Measurements from ENCODE around the gene ZMYND10.

Gene ZMYND10

DNA sequence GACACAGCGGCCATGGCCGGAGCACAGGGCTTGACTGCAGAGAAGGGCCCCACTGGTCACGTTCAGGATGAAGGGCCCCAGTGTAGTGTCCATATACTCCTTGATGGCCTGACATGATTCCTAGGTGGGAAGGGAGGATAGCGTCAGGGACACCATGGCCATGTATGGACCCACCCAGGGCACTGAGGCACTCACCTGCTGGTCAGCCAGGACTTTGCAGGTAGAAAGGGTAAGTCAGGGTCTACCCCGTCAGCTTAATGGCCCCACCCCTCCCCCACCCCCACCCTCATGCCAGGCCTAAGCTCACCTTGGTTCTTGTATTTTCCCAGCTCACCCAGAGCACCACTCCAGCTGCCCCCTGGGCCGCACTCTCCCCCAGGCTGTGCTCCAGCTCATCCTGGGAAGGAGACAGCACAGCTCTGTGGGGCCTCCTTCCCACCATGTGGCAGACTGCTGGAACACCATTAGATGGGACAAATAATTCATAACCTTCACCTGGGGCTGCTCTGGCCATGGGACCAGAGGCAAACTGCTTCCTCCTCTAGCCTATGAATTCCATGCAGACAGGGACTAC is 44.8 kb downstream of the ZMYND10 start:
- Histone ChIP-seq H3F3A (ENCODE audit: low read depth) (no peaks in the 10 kb centered on the region), H3K79me2 (ENCODE audit: insufficient read depth, low read length) (peaks cover 19% of the 10 kb centered on the region; the same call in 1 of the 2 replicates), H2AFZ (ENCODE audit: low read length) (no peak overlapping the region), H3K4me1 (ENCODE audit: insufficient read depth, low read length, poor library complexity, severe bottlenecking) (peaks cover 17% of the 10 kb centered on the region), H3K36me3 (ENCODE audit: insufficient read depth, low read length) (no peaks in the 10 kb centered on the region), H3K9ac (ENCODE audit: low read depth, low read length, poor library complexity, severe bottlenecking) (peak overlapping the region; percentile 82), H3K4me2 (ENCODE audit: low read depth, low read length, poor library complexity, severe bottlenecking) (peak overlapping the region; percentile 92), H3K9me3 (ENCODE audit: insufficient read depth, low read depth, low read length) (no peaks in the 10 kb centered on the region), H3K4me3 (ENCODE audit: low read length, poor library complexity, severe bottlenecking) (peak overlapping the region; percentile 78), H3K9me2 (replicated peaks; ENCODE audit: low read depth, low read length) (no peaks in the 10 kb centered on the region), H4K20me1 (ENCODE audit: insufficient read depth, low read length, poor library complexity, severe bottlenecking) (peaks cover 3% of the 10 kb centered on the region), H3K27me3 (ENCODE audit: insufficient read depth, low read length, poor library complexity, severe bottlenecking) (no peaks in the 10 kb centered on the region)
- TF ChIP-seq, protein P1, sequence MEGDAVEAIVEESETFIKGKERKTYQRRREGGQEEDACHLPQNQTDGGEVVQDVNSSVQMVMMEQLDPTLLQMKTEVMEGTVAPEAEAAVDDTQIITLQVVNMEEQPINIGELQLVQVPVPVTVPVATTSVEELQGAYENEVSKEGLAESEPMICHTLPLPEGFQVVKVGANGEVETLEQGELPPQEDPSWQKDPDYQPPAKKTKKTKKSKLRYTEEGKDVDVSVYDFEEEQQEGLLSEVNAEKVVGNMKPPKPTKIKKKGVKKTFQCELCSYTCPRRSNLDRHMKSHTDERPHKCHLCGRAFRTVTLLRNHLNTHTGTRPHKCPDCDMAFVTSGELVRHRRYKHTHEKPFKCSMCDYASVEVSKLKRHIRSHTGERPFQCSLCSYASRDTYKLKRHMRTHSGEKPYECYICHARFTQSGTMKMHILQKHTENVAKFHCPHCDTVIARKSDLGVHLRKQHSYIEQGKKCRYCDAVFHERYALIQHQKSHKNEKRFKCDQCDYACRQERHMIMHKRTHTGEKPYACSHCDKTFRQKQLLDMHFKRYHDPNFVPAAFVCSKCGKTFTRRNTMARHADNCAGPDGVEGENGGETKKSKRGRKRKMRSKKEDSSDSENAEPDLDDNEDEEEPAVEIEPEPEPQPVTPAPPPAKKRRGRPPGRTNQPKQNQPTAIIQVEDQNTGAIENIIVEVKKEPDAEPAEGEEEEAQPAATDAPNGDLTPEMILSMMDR (conservative IDR thresholded peaks at IDR 0.05; ENCODE audit: low read length) = no peak
- TF ChIP-seq EZH2phosphoT487 (IDR thresholded peaks at IDR 0.05; ENCODE audit: borderline replicate concordance) = no peak

DNA sequence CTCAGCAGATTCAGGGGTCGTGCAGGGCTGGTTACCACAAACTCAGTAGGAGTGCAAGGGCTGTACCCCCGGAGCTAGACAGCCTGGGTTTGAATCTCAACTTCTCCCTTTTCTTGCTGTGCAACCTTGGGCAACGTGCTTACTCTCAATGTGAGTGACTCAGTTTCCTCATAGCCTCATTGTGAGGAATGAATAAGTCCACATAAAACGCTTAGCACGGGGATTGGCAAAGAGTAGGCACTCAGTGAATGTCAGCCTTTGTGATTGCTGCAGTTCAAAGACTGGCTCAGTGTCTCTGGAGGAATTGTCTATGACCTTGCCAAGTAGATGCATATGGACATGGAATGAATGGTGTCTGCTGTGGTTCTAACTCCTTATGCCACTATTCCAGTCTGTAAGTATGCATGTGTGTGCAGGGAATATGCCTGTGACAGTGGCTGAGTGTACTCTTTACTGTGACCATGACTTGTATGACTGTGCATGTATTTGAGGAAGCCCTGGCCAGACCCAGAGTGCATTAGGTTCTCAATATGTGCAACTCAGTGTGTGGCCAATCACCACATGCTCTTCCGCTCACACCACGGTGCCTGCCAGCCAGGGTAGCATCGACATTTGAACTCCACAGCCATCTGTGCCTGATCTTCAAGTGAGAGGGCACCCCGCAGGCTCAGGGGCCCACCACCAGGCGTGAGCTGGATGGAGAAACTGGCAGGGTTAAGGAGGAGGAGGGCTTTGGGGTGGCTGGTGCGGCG is 45.4 kb downstream of the ZMYND10 start:
- H4K20me1 ChIP-seq (ENCODE audit: insufficient read depth, low read length, poor library complexity, severe bottlenecking) = peaks cover 3% of the 10 kb centered on the region
- no peaks in the 10 kb centered on the region for H3K27me3 ChIP-seq (ENCODE audit: insufficient read depth, low read length, poor library complexity, severe bottlenecking)
- H3K9me3 ChIP-seq (ENCODE audit: insufficient read depth, low read depth, low read length) = no peaks in the 10 kb centered on the region
- H2AFZ ChIP-seq (ENCODE audit: low read length) = peak overlapping the region; percentile 92
- peak overlapping the region; percentile 92 for H3K4me2 ChIP-seq (ENCODE audit: low read depth, low read length, poor library complexity, severe bottlenecking)
- peak overlapping the region; percentile 78 for H3K4me3 ChIP-seq (ENCODE audit: low read length, poor library complexity, severe bottlenecking)
- no peaks in the 10 kb centered on the region for H3K9me2 ChIP-seq (replicated peaks; ENCODE audit: low read depth, low read length)
- TF ChIP-seq, protein P1 (conservative IDR thresholded peaks at IDR 0.05; ENCODE audit: low read length) = no peak
- TF ChIP-seq EZH2phosphoT487 (IDR thresholded peaks at IDR 0.05; ENCODE audit: borderline replicate concordance) = no peak
- no peaks in the 10 kb centered on the region for H3K36me3 ChIP-seq (ENCODE audit: insufficient read depth, low read length)
- H3F3A ChIP-seq (ENCODE audit: low read depth) = no peaks in the 10 kb centered on the region
- H3K79me2 ChIP-seq (ENCODE audit: insufficient read depth, low read length) = peaks cover 19% of the 10 kb centered on the region; the same call in 1 of the 2 replicates
- peaks cover 17% of the 10 kb centered on the region for H3K4me1 ChIP-seq (ENCODE audit: insufficient read depth, low read length, poor library complexity, severe bottlenecking)
- H3K9ac ChIP-seq (ENCODE audit: low read depth, low read length, poor library complexity, severe bottlenecking) = peak overlapping the region; percentile 82

DNA sequence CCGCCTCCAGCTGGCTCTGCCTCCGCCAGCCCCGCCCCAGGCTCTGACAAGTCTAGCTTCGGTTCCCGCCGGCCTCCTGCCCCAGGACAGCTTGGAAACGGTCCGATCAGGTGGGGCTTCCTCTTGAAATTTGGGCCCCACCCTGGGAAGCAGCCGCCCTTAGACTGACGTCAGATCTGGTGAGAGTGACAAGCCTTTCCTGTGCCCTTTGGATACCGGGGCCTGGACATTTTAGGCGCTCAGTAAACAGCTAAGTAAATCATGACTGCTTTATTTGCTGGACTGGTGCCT is 45.9 kb downstream of the ZMYND10 start:
- Histone ChIP-seq H3K4me3 (ENCODE audit: low read length, poor library complexity, severe bottlenecking) (peak overlapping the region; percentile 78), H3K27me3 (ENCODE audit: insufficient read depth, low read length, poor library complexity, severe bottlenecking) (no peaks in the 10 kb centered on the region), H3K4me2 (ENCODE audit: low read depth, low read length, poor library complexity, severe bottlenecking) (peak overlapping the region; percentile 92), H3K4me1 (ENCODE audit: insufficient read depth, low read length, poor library complexity, severe bottlenecking) (peaks cover 17% of the 10 kb centered on the region), H2AFZ (ENCODE audit: low read length) (peak overlapping the region; percentile 92), H3F3A (ENCODE audit: low read depth) (no peaks in the 10 kb centered on the region), H3K9me2 (replicated peaks; ENCODE audit: low read depth, low read length) (no peaks in the 10 kb centered on the region), H3K36me3 (ENCODE audit: insufficient read depth, low read length) (no peaks in the 10 kb centered on the region), H4K20me1 (ENCODE audit: insufficient read depth, low read length, poor library complexity, severe bottlenecking) (peaks cover 3% of the 10 kb centered on the region), H3K9me3 (ENCODE audit: insufficient read depth, low read depth, low read length) (no peaks in the 10 kb centered on the region), H3K79me2 (ENCODE audit: insufficient read depth, low read length) (peaks cover 19% of the 10 kb centered on the region; the same call in 1 of the 2 replicates), H3K9ac (ENCODE audit: low read depth, low read length, poor library complexity, severe bottlenecking) (peak overlapping the region; percentile 82)
- TF ChIP-seq, protein P1 (conservative IDR thresholded peaks at IDR 0.05; ENCODE audit: low read length) = no peak
- no peak for TF ChIP-seq EZH2phosphoT487 (IDR thresholded peaks at IDR 0.05; ENCODE audit: borderline replicate concordance)
